ENCODE data around the gene CD59. TPM values are rescaled to one million over a fixed set of nuclear protein-coding genes. Genes with fewer than 3 reads are reported as not detected.
"Not testable (repeated sequence)": the region's sequence is repeated elsewhere in the genome, so short reads cannot be mapped to it uniquely, and the experiment has no call there.

The CD59 gene
- total RNA-seq, 1 donor from 2014 or later: 92.9 TPM

DNA sequence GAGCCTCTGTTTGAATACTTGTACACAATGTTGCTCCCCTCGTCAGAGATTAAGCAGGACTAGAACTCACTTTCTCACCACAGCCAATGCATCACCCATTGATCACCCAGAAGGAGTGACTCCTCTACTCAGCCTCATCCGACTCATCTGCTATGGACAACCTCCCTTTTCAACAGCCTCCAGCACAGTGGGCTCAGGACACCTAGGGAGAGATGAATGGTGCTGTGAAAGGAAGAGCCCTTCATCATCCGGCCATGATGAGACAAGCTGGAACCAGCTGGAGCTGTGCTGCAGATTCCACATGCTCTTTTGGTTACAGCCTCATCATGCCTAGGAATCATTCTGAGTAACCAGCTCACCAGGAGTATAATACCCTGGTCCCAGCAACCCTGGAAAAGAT, 51.1 kb downstream of the CD59 start:
- no peaks in the 10 kb centered on the region for H3K4me1 Mint-ChIP-seq
- H3K27ac Mint-ChIP-seq: no peak overlapping the region
- no peak overlapping the region for H3K4me3 Mint-ChIP-seq
- intact Hi-C loops (cut with micrococcal nuclease): no loop called here
- no peaks in the 10 kb centered on the region for H3K9me3 Mint-ChIP-seq
- TF ChIP-seq, protein P1, sequence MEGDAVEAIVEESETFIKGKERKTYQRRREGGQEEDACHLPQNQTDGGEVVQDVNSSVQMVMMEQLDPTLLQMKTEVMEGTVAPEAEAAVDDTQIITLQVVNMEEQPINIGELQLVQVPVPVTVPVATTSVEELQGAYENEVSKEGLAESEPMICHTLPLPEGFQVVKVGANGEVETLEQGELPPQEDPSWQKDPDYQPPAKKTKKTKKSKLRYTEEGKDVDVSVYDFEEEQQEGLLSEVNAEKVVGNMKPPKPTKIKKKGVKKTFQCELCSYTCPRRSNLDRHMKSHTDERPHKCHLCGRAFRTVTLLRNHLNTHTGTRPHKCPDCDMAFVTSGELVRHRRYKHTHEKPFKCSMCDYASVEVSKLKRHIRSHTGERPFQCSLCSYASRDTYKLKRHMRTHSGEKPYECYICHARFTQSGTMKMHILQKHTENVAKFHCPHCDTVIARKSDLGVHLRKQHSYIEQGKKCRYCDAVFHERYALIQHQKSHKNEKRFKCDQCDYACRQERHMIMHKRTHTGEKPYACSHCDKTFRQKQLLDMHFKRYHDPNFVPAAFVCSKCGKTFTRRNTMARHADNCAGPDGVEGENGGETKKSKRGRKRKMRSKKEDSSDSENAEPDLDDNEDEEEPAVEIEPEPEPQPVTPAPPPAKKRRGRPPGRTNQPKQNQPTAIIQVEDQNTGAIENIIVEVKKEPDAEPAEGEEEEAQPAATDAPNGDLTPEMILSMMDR (IDR thresholded peaks at IDR 0.05): no peak
- CTCF ChIA-PET: no interaction called here
- ATAC-seq (ENCODE audit: low read depth) (no peak), DNase-seq (no peak)
- H3K27me3 Mint-ChIP-seq: peaks cover 36% of the 10 kb centered on the region
- H3K36me3 Mint-ChIP-seq (ENCODE audit: low read depth): no peaks in the 10 kb centered on the region
- POLR2A ChIA-PET: interaction anchor here (0.7 kb wide), 1 partner anchor 18 kb away, joined by 3 read pairs; no protein-coding TSS in a partner anchor

DNA sequence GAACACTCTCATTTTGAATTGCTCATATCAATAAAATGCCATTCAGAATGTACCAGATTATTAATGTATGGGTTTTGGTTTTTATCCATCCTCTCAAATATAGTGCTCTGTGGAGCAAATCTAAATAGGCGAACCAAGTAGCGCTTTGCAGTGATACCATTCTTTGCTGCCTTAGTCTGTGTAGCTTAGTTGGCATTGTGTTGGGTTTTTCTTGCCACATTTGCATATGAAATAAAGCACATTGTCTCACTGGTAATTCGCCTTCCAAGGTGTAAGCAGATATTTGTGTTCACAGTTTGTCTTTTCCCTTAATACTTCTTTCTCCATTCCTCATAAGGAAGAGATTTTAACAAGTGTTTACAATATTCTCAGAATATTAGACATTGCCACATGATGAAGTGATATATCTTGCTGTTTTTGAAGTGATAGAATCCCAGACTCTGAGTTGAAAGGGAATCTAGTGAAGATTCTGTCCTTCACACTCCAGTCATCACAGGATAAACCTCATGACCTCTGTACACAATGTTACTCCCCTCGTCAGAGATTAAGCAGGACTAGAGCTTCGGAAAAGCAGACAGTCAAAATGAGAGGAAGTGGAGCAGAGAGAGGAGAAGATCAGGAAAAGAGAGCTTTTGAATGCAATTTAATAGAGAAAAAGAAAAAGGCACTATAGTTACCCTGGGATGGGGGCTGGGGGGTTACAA, 52.1 kb downstream of the CD59 start:
- DNase-seq (no peak), ATAC-seq (ENCODE audit: low read depth) (no peak)
- CTCF ChIA-PET: interaction anchor here (1.7 kb wide), 1 partner anchor 8 kb away, joined by 3 read pairs; no protein-coding TSS in a partner anchor
- intact Hi-C loops (cut with micrococcal nuclease): no loop called here
- H3K4me3 Mint-ChIP-seq: no peak overlapping the region
- H3K27ac Mint-ChIP-seq: no peak overlapping the region
- H3K27me3 Mint-ChIP-seq: peaks cover 37% of the 10 kb centered on the region
- H3K4me1 Mint-ChIP-seq: no peaks in the 10 kb centered on the region
- no peaks in the 10 kb centered on the region for H3K36me3 Mint-ChIP-seq (ENCODE audit: low read depth)
- POLR2A ChIA-PET: no interaction called here
- no peaks in the 10 kb centered on the region for H3K9me3 Mint-ChIP-seq
- TF ChIP-seq, protein P1 (IDR thresholded peaks at IDR 0.05): no peak

DNA sequence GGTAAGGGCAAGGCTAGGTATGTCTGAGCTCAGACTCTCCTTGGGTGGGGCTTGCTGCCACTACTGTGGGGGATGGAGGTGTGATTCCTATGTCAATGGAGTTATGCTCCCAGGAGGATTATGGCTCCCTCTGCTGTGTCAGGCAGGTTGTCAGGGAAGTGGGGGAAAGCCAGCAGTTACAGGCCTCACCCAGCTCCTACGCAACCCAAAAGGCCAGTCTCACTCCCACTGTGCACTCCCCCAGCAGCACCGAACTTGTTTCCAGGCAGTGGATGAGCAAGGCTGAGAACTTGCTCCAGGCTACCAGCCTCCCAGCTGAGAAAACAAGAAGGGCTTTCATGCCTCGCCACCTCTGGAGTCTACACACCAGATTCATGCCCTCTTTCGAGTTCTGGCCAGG, 53.8 kb downstream of the CD59 start:
- peaks cover 6% of the 10 kb centered on the region for H3K9me3 Mint-ChIP-seq
- ATAC-seq (ENCODE audit: low read depth) (no peak), DNase-seq (no peak)
- ChIA-PET CTCF (interaction anchor here (1.7 kb wide), 1 partner anchor 10 kb away, joined by 3 read pairs; no protein-coding TSS in a partner anchor), POLR2A (no interaction called here)
- no peak overlapping the region for H3K4me3 Mint-ChIP-seq
- no peaks in the 10 kb centered on the region for H3K4me1 Mint-ChIP-seq
- TF ChIP-seq, protein P1 (IDR thresholded peaks at IDR 0.05): no peak
- no peak overlapping the region for H3K27ac Mint-ChIP-seq
- intact Hi-C loops (cut with micrococcal nuclease): no loop called here
- H3K27me3 Mint-ChIP-seq: peaks cover 41% of the 10 kb centered on the region
- H3K36me3 Mint-ChIP-seq (ENCODE audit: low read depth): no peaks in the 10 kb centered on the region

DNA sequence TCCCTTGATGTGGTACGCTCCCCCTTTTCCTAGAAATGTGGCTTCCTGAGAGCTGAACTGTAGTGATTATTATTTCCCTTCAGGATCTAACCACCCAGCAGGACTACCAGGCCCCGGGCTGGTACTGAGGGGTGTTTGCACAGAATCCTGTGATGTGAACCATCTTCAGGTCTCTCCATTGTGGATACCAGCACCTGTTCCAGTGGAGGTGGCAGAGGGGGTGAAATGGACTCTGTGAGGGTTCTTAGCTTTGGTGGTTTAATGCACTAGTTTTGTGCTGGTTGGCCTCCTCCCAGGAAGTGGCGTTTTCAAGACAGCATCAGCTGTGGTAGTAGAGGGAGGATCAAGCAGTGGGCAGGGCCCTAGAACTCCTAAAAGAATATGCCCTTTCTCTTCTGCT, 54.2 kb downstream of the CD59 start:
- H3K27ac Mint-ChIP-seq: no peak overlapping the region
- no peak overlapping the region for H3K4me3 Mint-ChIP-seq
- no peak for DNase-seq
- ChIA-PET CTCF (no interaction called here), POLR2A (no interaction called here)
- peaks cover 43% of the 10 kb centered on the region for H3K27me3 Mint-ChIP-seq
- H3K36me3 Mint-ChIP-seq (ENCODE audit: low read depth): no peaks in the 10 kb centered on the region
- no peak for ATAC-seq (ENCODE audit: low read depth)
- no peaks in the 10 kb centered on the region for H3K4me1 Mint-ChIP-seq
- TF ChIP-seq, protein P1 (IDR thresholded peaks at IDR 0.05): no peak
- intact Hi-C loops (cut with micrococcal nuclease): no loop called here
- H3K9me3 Mint-ChIP-seq: peaks cover 9% of the 10 kb centered on the region

DNA sequence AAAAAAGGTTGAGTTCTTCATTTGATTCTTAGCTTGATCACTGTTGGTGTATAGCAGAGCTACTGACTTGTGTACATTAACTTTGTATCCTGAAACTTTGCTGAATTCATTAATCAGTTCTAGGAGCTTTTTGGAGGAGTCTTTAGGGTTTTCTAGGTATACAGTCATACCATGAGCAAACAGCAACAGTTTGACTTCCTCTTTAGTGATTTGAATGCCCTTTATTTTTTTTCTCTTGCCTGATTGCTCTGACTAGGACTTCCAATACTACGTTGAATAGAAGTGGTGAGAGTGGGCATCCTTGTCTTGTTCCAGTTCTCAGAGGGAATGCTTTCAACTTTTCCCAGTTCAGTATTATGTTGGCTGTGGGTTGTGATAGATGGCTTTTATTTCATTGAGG, 57.6 kb downstream of the CD59 start:
- ATAC-seq (ENCODE audit: low read depth); POLR2A ChIA-PET; DNase-seq; H3K9me3 Mint-ChIP-seq; H3K27ac Mint-ChIP-seq; H3K4me3 Mint-ChIP-seq; H3K4me1 Mint-ChIP-seq; intact Hi-C loops (cut with micrococcal nuclease); CTCF ChIA-PET; H3K36me3 Mint-ChIP-seq (ENCODE audit: low read depth): not testable (repeated sequence)
- H3K27me3 Mint-ChIP-seq: peaks cover 34% of the 10 kb centered on the region

Data from activated B cell treated with CpG ODN at 0.5 μM for 24 hours (primary cell).